Activated CD4-positive, alpha-beta T cell treated with anti-CD3 and anti-CD28 coated beads, Interleukin-2, amount 10 ng/mL, durations not matched to agents 24 days and 14 days (primary cell): ENCODE data around the gene EIF2AK3. TPM values are rescaled to one million over a fixed set of nuclear protein-coding genes. Genes with fewer than 3 reads are reported as not detected.
"Not testable (repeated sequence)": the region's sequence is repeated elsewhere in the genome, so short reads cannot be mapped to it uniquely, and the experiment has no call there.

Source experiments
- DNase-seq: peaks from one replicate; pipeline ENCODE4 v3.0.0; 2022
- H3K27ac Mint-ChIP-seq: one replicate; pipeline ENCODE4 v1.8.0; 2022; ENCODE audit warnings: mild to moderate bottlenecking, mixed read lengths
- H3K27me3 Mint-ChIP-seq: one replicate; pipeline ENCODE4 v1.8.0; 2022; ENCODE audit warnings: mixed read lengths
- H3K36me3 Mint-ChIP-seq: one replicate; pipeline ENCODE4 v1.8.0; 2022; ENCODE audit warnings: low read depth, mild to moderate bottlenecking, mixed read lengths
- H3K4me1 Mint-ChIP-seq: one replicate; pipeline ENCODE4 v1.8.0; 2021; ENCODE audit warnings: mixed read lengths
- H3K4me3 Mint-ChIP-seq: one replicate; pipeline ENCODE4 v1.8.0; 2022; ENCODE audit warnings: mild to moderate bottlenecking, moderate library complexity, mixed read lengths
- H3K9me3 Mint-ChIP-seq: one replicate; pipeline ENCODE4 v1.8.0; 2021; ENCODE audit warnings: mixed read lengths
- intact Hi-C: fragments of 100-400 bp; cut with micrococcal nuclease; formaldehyde crosslinking; loops from one replicate; pipeline ENCODE4 v1.15.1; 2023
- total RNA-seq: library from RNA; stranded (reverse); gene quantifications from 2 replicates; pipeline ENCODE4 v1.2.3, GENCODE V29; 2022

EIF2AK3 gene
- total RNA-seq, 1 donor from 2014 or later: 22.8 TPM

GRCh38 chr2:88626171-88627054 is 851 bp downstream of the EIF2AK3 start:
- DNase-seq: peak; percentile 90
- Mint-ChIP-seq H3K9me3 (no peaks in the 10 kb centered on the region), H3K27ac (peak overlapping the region; percentile 93), H3K27me3 (no peaks in the 10 kb centered on the region), H3K4me3 (peak overlapping the region; percentile 91), H3K4me1 (peaks cover 19% of the 10 kb centered on the region), H3K36me3 (peaks cover 4% of the 10 kb centered on the region)
- intact Hi-C loops: loop anchor here (1.0 to 10.0 kb wide), 6 partner anchors 12 to 572 kb away; partner anchors contain the start of genes KRCC1 and RPIA

GRCh38 chr2:88624477-88624876 is 2.8 kb downstream of the EIF2AK3 start:
- Mint-ChIP-seq H3K27me3 (no peaks in the 10 kb centered on the region), H3K4me3 (no peak overlapping the region), H3K36me3 (peaks cover 8% of the 10 kb centered on the region), H3K4me1 (peaks cover 25% of the 10 kb centered on the region), H3K27ac (no peak overlapping the region), H3K9me3 (no peaks in the 10 kb centered on the region)
- peak; percentile 52 for DNase-seq
- intact Hi-C loops: loop anchor here (10.0 kb wide), 1 partner anchor 570 kb away; the partner anchor contains the start of gene KRCC1

- peaks cover 22% of the 10 kb centered on the region for H3K4me1 Mint-ChIP-seq
- not testable (repeated sequence) for H3K27me3 Mint-ChIP-seq, H3K9me3 Mint-ChIP-seq, H3K4me3 Mint-ChIP-seq, H3K36me3 Mint-ChIP-seq, H3K27ac Mint-ChIP-seq
- DNase-seq: peak; percentile 52
- intact Hi-C loops: loop anchor here (10.0 kb wide), 1 partner anchor 569 kb away; the partner anchor contains the start of gene KRCC1
These were observed 3.3 kb downstream of the EIF2AK3 start for GRCh38 chr2:88623831-88624465.

GRCh38 chr2:88622307-88622706 is 5.0 kb downstream of the EIF2AK3 start:
- intact Hi-C loops: loop anchor here (10.0 kb wide), 1 partner anchor 568 kb away; the partner anchor contains the start of gene KRCC1
- Mint-ChIP-seq H3K27me3 (no peaks in the 10 kb centered on the region), H3K27ac (no peak overlapping the region), H3K4me1 (peaks cover 27% of the 10 kb centered on the region), H3K36me3 (peaks cover 8% of the 10 kb centered on the region), H3K9me3 (no peaks in the 10 kb centered on the region), H3K4me3 (no peak overlapping the region)
- no peak for DNase-seq

- Mint-ChIP-seq H3K4me3 (no peak overlapping the region), H3K9me3 (no peaks in the 10 kb centered on the region), H3K27ac (no peak overlapping the region), H3K27me3 (no peaks in the 10 kb centered on the region), H3K36me3 (peaks cover 12% of the 10 kb centered on the region), H3K4me1 (peaks cover 31% of the 10 kb centered on the region)
- intact Hi-C loops: loop anchor here (10.0 kb wide), 1 partner anchor 567 kb away; the partner anchor contains the start of gene KRCC1
- DNase-seq: no peak
These were observed 5.8 kb downstream of the EIF2AK3 start for GRCh38 chr2:88621432-88621831.

GRCh38 chr2:88620015-88620414 is 7.2 kb downstream of the EIF2AK3 start:
- Mint-ChIP-seq H3K27ac (no peak overlapping the region), H3K4me1 (peaks cover 28% of the 10 kb centered on the region), H3K27me3 (no peaks in the 10 kb centered on the region), H3K9me3 (no peaks in the 10 kb centered on the region), H3K4me3 (no peak overlapping the region), H3K36me3 (peaks cover 12% of the 10 kb centered on the region)
- no peak for DNase-seq
- intact Hi-C loops: loop anchor here (10.0 kb wide), 1 partner anchor 565 kb away; the partner anchor contains the start of gene KRCC1

GRCh38 chr2:88615822-88616221 is 11.4 kb downstream of the EIF2AK3 start:
- Mint-ChIP-seq H3K4me3 (no peak overlapping the region), H3K4me1 (peaks cover 18% of the 10 kb centered on the region), H3K9me3 (no peaks in the 10 kb centered on the region), H3K36me3 (peaks cover 11% of the 10 kb centered on the region), H3K27me3 (no peaks in the 10 kb centered on the region), H3K27ac (no peak overlapping the region)
- intact Hi-C loops: loop anchor here (2.0 kb wide), 1 partner anchor 15 kb away; no protein-coding TSS in a partner anchor
- DNase-seq: no peak

GRCh38 chr2:88614497-88615157 is 12.6 kb downstream of the EIF2AK3 start:
- Mint-ChIP-seq H3K9me3 (no peaks in the 10 kb centered on the region), H3K27ac (no peak overlapping the region), H3K4me1 (peaks cover 12% of the 10 kb centered on the region), H3K36me3 (peaks cover 9% of the 10 kb centered on the region), H3K4me3 (no peak overlapping the region), H3K27me3 (no peaks in the 10 kb centered on the region)
- no peak for DNase-seq
- intact Hi-C loops: loop anchor here (2.0 kb wide), 1 partner anchor 14 kb away; no protein-coding TSS in a partner anchor

GRCh38 chr2:88613921-88614320 is 13.3 kb downstream of the EIF2AK3 start:
- Mint-ChIP-seq H3K9me3 (no peaks in the 10 kb centered on the region), H3K27ac (no peak overlapping the region), H3K4me1 (peaks cover 12% of the 10 kb centered on the region), H3K36me3 (peaks cover 9% of the 10 kb centered on the region), H3K27me3 (no peaks in the 10 kb centered on the region), H3K4me3 (no peak overlapping the region)
- intact Hi-C loops: loop anchor here (2.0 kb wide), 1 partner anchor 13 kb away; no protein-coding TSS in a partner anchor
- no peak for DNase-seq

- Mint-ChIP-seq H3K27ac (no peak overlapping the region), H3K36me3 (peaks cover 8% of the 10 kb centered on the region), H3K4me3 (no peak overlapping the region), H3K4me1 (peaks cover 7% of the 10 kb centered on the region), H3K27me3 (no peaks in the 10 kb centered on the region), H3K9me3 (no peaks in the 10 kb centered on the region)
- DNase-seq: no peak
- intact Hi-C loops: no loop called here
These were observed 19.1 kb downstream of the EIF2AK3 start for GRCh38 chr2:88608184-88608583.

GRCh38 chr2:88607416-88607815 is 19.8 kb downstream of the EIF2AK3 start:
- no peak overlapping the region for H3K4me3 Mint-ChIP-seq
- no peak for DNase-seq
- H3K9me3 Mint-ChIP-seq: no peaks in the 10 kb centered on the region
- intact Hi-C loops: no loop called here
- H3K27me3 Mint-ChIP-seq: no peaks in the 10 kb centered on the region
- peaks cover 7% of the 10 kb centered on the region for H3K4me1 Mint-ChIP-seq
- H3K27ac Mint-ChIP-seq: no peak overlapping the region
- H3K36me3 Mint-ChIP-seq: peaks cover 8% of the 10 kb centered on the region

- H3K4me3 Mint-ChIP-seq: no peak overlapping the region
- peaks cover 8% of the 10 kb centered on the region for H3K36me3 Mint-ChIP-seq
- H3K27ac Mint-ChIP-seq: no peak overlapping the region
- no peak for DNase-seq
- H3K9me3 Mint-ChIP-seq: no peaks in the 10 kb centered on the region
- intact Hi-C loops: no loop called here
- no peaks in the 10 kb centered on the region for H3K27me3 Mint-ChIP-seq
- H3K4me1 Mint-ChIP-seq: peaks cover 10% of the 10 kb centered on the region
These were observed 20.8 kb downstream of the EIF2AK3 start for GRCh38 chr2:88606371-88607030.

- no peak overlapping the region for H3K27ac Mint-ChIP-seq
- peaks cover 7% of the 10 kb centered on the region for H3K36me3 Mint-ChIP-seq
- DNase-seq: no peak
- intact Hi-C loops: no loop called here
- no peak overlapping the region for H3K4me3 Mint-ChIP-seq
- no peaks in the 10 kb centered on the region for H3K9me3 Mint-ChIP-seq
- H3K4me1 Mint-ChIP-seq: peaks cover 22% of the 10 kb centered on the region
- H3K27me3 Mint-ChIP-seq: no peaks in the 10 kb centered on the region
These were observed 24.1 kb downstream of the EIF2AK3 start for GRCh38 chr2:88603146-88603545.
